ENCODE results near the gene USP6. TPM values are rescaled to one million over a fixed set of nuclear protein-coding genes. Genes with fewer than 3 reads are reported as not detected.
"Not testable (repeated sequence)": the region's sequence is repeated elsewhere in the genome, so short reads cannot be mapped to it uniquely, and the experiment has no call there.

Gene USP6
- total RNA-seq, 1 experiment from 2014 or later, result 0.24 TPM

GRCh38 chr17:5111402-5112204, 4.2 kb upstream of the USP6 start, which contains the start of gene ZNF232:
ZNF232 (minus strand) TSS chr17:5111878; CDS start chr17:5111822, 56 bp downstream.
- ChIA-PET POLR2A (ENCODE audit: low non-redundant PET) (no interaction called here), CTCF (no interaction called here)
- Histone ChIP-seq H3K27me3 (replicated peaks; ENCODE audit: insufficient read depth, low read depth, low read length, poor library complexity) (no peaks in the 10 kb centered on the region), H3K27ac (ENCODE audit: low read depth, low read length, poor library complexity, severe bottlenecking) (peak within 1 kb of the TSS; percentile 45), H3K4me1 (ENCODE audit: insufficient read depth, low read length, poor library complexity, severe bottlenecking) (peaks cover 5% of the 10 kb centered on the region), H3K9me3 (ENCODE audit: low read depth, low read length, poor library complexity, severe bottlenecking) (peaks cover 10% of the 10 kb centered on the region), H3K36me3 (ENCODE audit: insufficient read depth, low read length, poor library complexity, severe bottlenecking) (peaks cover 31% of the 10 kb centered on the region), H3K4me3 (ENCODE audit: low read depth, low read length, poor library complexity, severe bottlenecking) (peak within 1 kb of the TSS; percentile 59)
- no TSS peak for BruUV-seq (replicated peaks)
- intact Hi-C loops (cut with micrococcal nuclease; ENCODE audit: unreplicated experiment), result no loop called here
- peak; percentile 98 for DNase-seq (ENCODE audit: low spot score)
- TF ChIP-seq CTCF (conservative IDR thresholded peaks at IDR 0.05; ENCODE audit: low read depth, low read length) (no peak), EZH2 (IDR thresholded peaks at IDR 0.05; ENCODE audit: borderline replicate concordance, low read depth, low read length, poor library complexity, severe bottlenecking) (no peak)

- Histone ChIP-seq H3K4me3 (ENCODE audit: low read depth, low read length, poor library complexity, severe bottlenecking) (no peak overlapping the region), H3K27ac (ENCODE audit: low read depth, low read length, poor library complexity, severe bottlenecking) (no peak overlapping the region), H3K9me3 (ENCODE audit: low read depth, low read length, poor library complexity, severe bottlenecking) (no peaks in the 10 kb centered on the region), H3K27me3 (replicated peaks; ENCODE audit: insufficient read depth, low read depth, low read length, poor library complexity) (no peaks in the 10 kb centered on the region), H3K4me1 (ENCODE audit: insufficient read depth, low read length, poor library complexity, severe bottlenecking) (no peaks in the 10 kb centered on the region), H3K36me3 (ENCODE audit: insufficient read depth, low read length, poor library complexity, severe bottlenecking) (no peaks in the 10 kb centered on the region)
- ChIA-PET CTCF (no interaction called here), POLR2A (ENCODE audit: low non-redundant PET) (no interaction called here)
- no peak for DNase-seq (ENCODE audit: low spot score)
- intact Hi-C loops (cut with micrococcal nuclease; ENCODE audit: unreplicated experiment), result no loop called here
- TF ChIP-seq EZH2 (IDR thresholded peaks at IDR 0.05; ENCODE audit: borderline replicate concordance, low read depth, low read length, poor library complexity, severe bottlenecking) (no peak), CTCF (conservative IDR thresholded peaks at IDR 0.05; ENCODE audit: low read depth, low read length) (no peak)
- no TSS peak for BruUV-seq (replicated peaks)
These were observed 2.4 kb downstream of the USP6 start for GRCh38 chr17:5118219-5118618.

DNA sequence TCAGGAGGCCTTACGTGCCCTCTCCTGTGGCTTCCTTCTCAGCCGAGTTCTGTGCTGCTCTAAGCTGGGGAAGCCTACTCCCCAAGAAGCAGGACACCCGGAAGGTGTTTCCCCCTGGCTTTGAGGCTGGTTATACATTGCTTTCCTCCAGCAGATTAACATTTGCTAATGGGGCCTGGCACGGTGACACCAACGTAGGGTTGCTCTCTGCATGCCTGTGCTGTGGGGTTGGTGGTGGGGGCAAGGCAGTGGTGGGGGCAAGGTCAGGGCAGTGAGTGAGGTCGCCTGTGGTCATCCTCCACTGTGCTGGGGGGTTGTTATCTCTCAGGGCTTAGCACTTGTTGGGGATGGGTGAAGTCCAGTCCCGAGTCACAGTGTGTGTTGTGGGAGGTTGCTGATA, 4.2 kb downstream of the USP6 start:
- BruUV-seq (replicated peaks), result no TSS peak
- Histone ChIP-seq H3K36me3 (ENCODE audit: insufficient read depth, low read length, poor library complexity, severe bottlenecking) (no peaks in the 10 kb centered on the region), H3K27ac (ENCODE audit: low read depth, low read length, poor library complexity, severe bottlenecking) (no peak overlapping the region), H3K27me3 (replicated peaks; ENCODE audit: insufficient read depth, low read depth, low read length, poor library complexity) (no peaks in the 10 kb centered on the region), H3K9me3 (ENCODE audit: low read depth, low read length, poor library complexity, severe bottlenecking) (no peaks in the 10 kb centered on the region), H3K4me1 (ENCODE audit: insufficient read depth, low read length, poor library complexity, severe bottlenecking) (no peaks in the 10 kb centered on the region), H3K4me3 (ENCODE audit: low read depth, low read length, poor library complexity, severe bottlenecking) (no peak overlapping the region)
- POLR2A ChIA-PET (ENCODE audit: low non-redundant PET), result no interaction called here
- TF ChIP-seq CTCF (conservative IDR thresholded peaks at IDR 0.05; ENCODE audit: low read depth, low read length), result no peak
- no peak for TF ChIP-seq EZH2 (IDR thresholded peaks at IDR 0.05; ENCODE audit: borderline replicate concordance, low read depth, low read length, poor library complexity, severe bottlenecking)
- no peak for DNase-seq (ENCODE audit: low spot score)
- intact Hi-C loops (cut with micrococcal nuclease; ENCODE audit: unreplicated experiment), result no loop called here
- CTCF ChIA-PET, result no interaction called here

- BruUV-seq (replicated peaks); H3K27me3 ChIP-seq (replicated peaks; ENCODE audit: insufficient read depth, low read depth, low read length, poor library complexity); intact Hi-C loops (cut with micrococcal nuclease; ENCODE audit: unreplicated experiment); H3K4me1 ChIP-seq (ENCODE audit: insufficient read depth, low read length, poor library complexity, severe bottlenecking); CTCF ChIA-PET; DNase-seq (ENCODE audit: low spot score); H3K4me3 ChIP-seq (ENCODE audit: low read depth, low read length, poor library complexity, severe bottlenecking); H3K9me3 ChIP-seq (ENCODE audit: low read depth, low read length, poor library complexity, severe bottlenecking); H3K36me3 ChIP-seq (ENCODE audit: insufficient read depth, low read length, poor library complexity, severe bottlenecking); POLR2A ChIA-PET (ENCODE audit: low non-redundant PET); H3K27ac ChIP-seq (ENCODE audit: low read depth, low read length, poor library complexity, severe bottlenecking): not testable (repeated sequence)
These were observed 4.8 kb downstream of the USP6 start for GRCh38 chr17:5120436-5121185.

Measured in A673 (cell line).